OCI-LY7 (cell line): Measurements from ENCODE around the gene BAAT. TPM values are rescaled to one million over a fixed set of nuclear protein-coding genes. Genes with fewer than 3 reads are reported as not detected.

Experiments
- BruUV-seq: library from RNA; stranded (reverse); fragments of 400-500 nt; replicated peaks from 2 replicates; lab custom pipeline; 2021; lab: Mats Ljungman, UMichigan
- CTCF ChIA-PET: fragments of 300-600 bp; sonication (Branson Sonifier 250); formaldehyde crosslinking; loops from one replicate; lab custom pipeline; 2022; ENCODE audit warnings: antibody characterized with exemption; ENCODE audit not compliant: unreplicated experiment; lab: Charles Lee
- POLR2A ChIA-PET: fragments of 300-600 bp; sonication (Branson Sonifier 250); formaldehyde crosslinking; loops from one replicate; lab custom pipeline; 2022; ENCODE audit warnings: antibody characterized with exemption; lab: Charles Lee
- DNase-seq: peaks from one replicate; pipeline ENCODE4 v3.0.0-alpha.2; 2015; ENCODE audit warnings: low spot score
- H2AFZ ChIP-seq: fragments of 200-600 bp; sonication (generic), shearing (Covaris generic); 2 replicates; pipeline ENCODE4 v1.6.1; 2014; ENCODE audit warnings: mild to moderate bottlenecking, antibody characterized with exemption, low read length, moderate library complexity
- H3K27ac ChIP-seq: fragments of 200-600 bp; sonication (generic); 2 replicates; pipeline ENCODE4 v1.5.1; 2014; ENCODE audit warnings: mixed run types, low read depth, mild to moderate bottlenecking, moderate library complexity, low read length, inconsistent platforms; ENCODE audit not compliant: poor library complexity, severe bottlenecking
- H3K36me3 ChIP-seq: fragments of 200-600 bp; sonication (generic); 2 replicates; pipeline ENCODE4 v1.6.1; 2014; ENCODE audit warnings: mild to moderate bottlenecking, antibody characterized with exemption, low read length, moderate library complexity, mixed read lengths; ENCODE audit not compliant: insufficient read depth
- H3K4me1 ChIP-seq: fragments of 200-600 bp; sonication (generic); 2 replicates; pipeline ENCODE4 v1.5.1; 2014; ENCODE audit warnings: mild to moderate bottlenecking, low read length; ENCODE audit not compliant: insufficient read depth, poor library complexity, severe bottlenecking
- H3K4me2 ChIP-seq: fragments of 200-600 bp; sonication (generic); 2 replicates; pipeline ENCODE4 v1.6.1; 2014; ENCODE audit warnings: mild to moderate bottlenecking, low read length
- H3K4me3 ChIP-seq: fragments of 200-600 bp; sonication (generic); 2 replicates; pipeline ENCODE4 v1.5.1; 2014; ENCODE audit warnings: mild to moderate bottlenecking, low read depth, low read length; ENCODE audit not compliant: poor library complexity, severe bottlenecking
- H3K79me2 ChIP-seq: fragments of 200-600 bp; sonication (generic); 2 replicates; pipeline ENCODE4 v1.6.1; 2016; ENCODE audit warnings: low read depth, mild to moderate bottlenecking, low read length, moderate library complexity, mixed read lengths; ENCODE audit not compliant: insufficient read depth
- H3K9me2 ChIP-seq: fragments of 200-600 bp; sonication (generic); 2 replicates; pipeline ENCODE4 v1.6.1; 2016; ENCODE audit warnings: mild to moderate bottlenecking, low read length, mixed read lengths; ENCODE audit not compliant: insufficient read depth
- H3K9me3 ChIP-seq: fragments of 200-600 bp; sonication (generic); 2 replicates; pipeline ENCODE4 v1.6.1; 2014; ENCODE audit warnings: mild to moderate bottlenecking, mixed run types, low read length, mixed read lengths
- H4K20me1 ChIP-seq: fragments of 200-600 bp; sonication (generic); 2 replicates; pipeline ENCODE4 v1.6.1; 2014; ENCODE audit warnings: mild to moderate bottlenecking, antibody characterized with exemption, low read length, moderate library complexity, mixed read lengths; ENCODE audit not compliant: insufficient read depth
- EZH2phosphoT487 ChIP-seq: fragments of 200-600 bp; sonication (generic); IDR thresholded peaks from 2 replicates; pipeline ENCODE4 v1.6.1; 2018; ENCODE audit warnings: low read depth, borderline replicate concordance, mild to moderate bottlenecking, mixed run types, antibody characterized with exemption, low read length, moderate library complexity, mixed read lengths
- intact Hi-C: fragments of 100-400 bp; cut with micrococcal nuclease; formaldehyde crosslinking; loops from one replicate; pipeline ENCODE4 v1.10.0; 2022; ENCODE audit not compliant: unreplicated experiment
- total RNA-seq, 2 experiments: library from RNA; depleted of rRNA in 1 of 2; stranded (reverse); fragments of >200 nt in 1 of 2; shearing (Covaris generic) in 1 of 2; gene quantifications; 2 replicates each; pipeline ENCODE4 v1.2.3, GENCODE V29; 2014 to 2022
- TF ChIP-seq, protein P1 (sequence below): fragments of 200-600 bp; sonication (generic); conservative IDR thresholded peaks from 2 replicates; pipeline ENCODE4 v1.5.1; 2014; ENCODE audit warnings: mild to moderate bottlenecking, antibody characterized with exemption, low read length, moderate library complexity, mixed read lengths

BAAT gene
- total RNA-seq, 2 experiments from 2014 or later: 0.13 TPM; not detected in 1

DNA sequence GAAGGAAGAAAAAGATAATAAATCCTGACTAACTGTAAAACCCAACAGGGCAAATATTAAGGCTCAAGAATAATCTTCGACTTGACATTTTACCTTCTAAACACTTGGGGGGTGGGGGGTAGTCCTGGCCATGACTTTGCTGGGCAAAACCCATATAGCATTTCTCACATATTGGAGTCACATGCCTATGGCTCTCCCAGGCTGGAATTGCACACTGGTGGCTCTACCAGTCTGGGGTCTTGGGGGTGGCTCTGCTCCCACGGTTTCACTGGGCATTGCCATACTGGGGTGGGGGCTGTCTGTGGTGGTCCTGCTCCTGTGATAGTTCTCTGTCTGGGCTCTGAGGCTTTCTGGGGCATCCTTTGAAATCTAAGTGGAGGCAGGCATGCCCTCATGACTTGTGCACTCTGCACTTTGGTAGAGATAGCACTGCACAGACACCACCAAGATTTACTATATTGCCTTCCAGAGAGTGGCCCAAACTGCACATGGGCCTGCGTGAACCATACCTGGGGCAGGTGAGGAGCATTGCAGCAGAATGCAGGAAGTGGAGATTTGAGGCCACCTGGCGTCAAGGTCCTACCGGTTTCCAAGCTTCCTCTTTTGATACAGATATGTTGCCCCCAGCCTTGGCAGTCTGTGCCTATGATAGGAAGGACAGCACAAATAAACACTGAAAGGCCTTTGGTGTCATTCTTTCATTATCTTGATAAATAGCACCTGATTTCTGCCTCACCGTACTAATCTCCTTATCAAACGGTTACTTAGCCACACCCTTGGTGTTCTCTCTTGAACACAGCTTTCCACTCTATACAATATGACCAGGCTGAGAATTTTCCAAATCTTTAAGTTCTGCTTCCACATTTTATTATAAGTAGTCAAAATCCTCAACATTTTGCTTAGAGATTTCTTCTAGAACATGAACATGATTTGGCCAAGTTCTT is 29.8 kb downstream of the BAAT start:
- H3K36me3 ChIP-seq: no peaks in the 10 kb centered on the region
- CTCF ChIA-PET: no interaction called here
- no peak overlapping the region for H2AFZ ChIP-seq
- intact Hi-C loops: no loop called here
- POLR2A ChIA-PET: no interaction called here
- H3K27ac ChIP-seq: no peak overlapping the region
- TF ChIP-seq, protein P1, sequence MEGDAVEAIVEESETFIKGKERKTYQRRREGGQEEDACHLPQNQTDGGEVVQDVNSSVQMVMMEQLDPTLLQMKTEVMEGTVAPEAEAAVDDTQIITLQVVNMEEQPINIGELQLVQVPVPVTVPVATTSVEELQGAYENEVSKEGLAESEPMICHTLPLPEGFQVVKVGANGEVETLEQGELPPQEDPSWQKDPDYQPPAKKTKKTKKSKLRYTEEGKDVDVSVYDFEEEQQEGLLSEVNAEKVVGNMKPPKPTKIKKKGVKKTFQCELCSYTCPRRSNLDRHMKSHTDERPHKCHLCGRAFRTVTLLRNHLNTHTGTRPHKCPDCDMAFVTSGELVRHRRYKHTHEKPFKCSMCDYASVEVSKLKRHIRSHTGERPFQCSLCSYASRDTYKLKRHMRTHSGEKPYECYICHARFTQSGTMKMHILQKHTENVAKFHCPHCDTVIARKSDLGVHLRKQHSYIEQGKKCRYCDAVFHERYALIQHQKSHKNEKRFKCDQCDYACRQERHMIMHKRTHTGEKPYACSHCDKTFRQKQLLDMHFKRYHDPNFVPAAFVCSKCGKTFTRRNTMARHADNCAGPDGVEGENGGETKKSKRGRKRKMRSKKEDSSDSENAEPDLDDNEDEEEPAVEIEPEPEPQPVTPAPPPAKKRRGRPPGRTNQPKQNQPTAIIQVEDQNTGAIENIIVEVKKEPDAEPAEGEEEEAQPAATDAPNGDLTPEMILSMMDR: no peak
- no peak for TF ChIP-seq EZH2phosphoT487
- no peaks in the 10 kb centered on the region for H3K4me1 ChIP-seq
- H3K9me2 ChIP-seq: no peaks in the 10 kb centered on the region
- H3K4me2 ChIP-seq: no peak overlapping the region
- no TSS peak for BruUV-seq
- H3K9me3 ChIP-seq: no peaks in the 10 kb centered on the region
- no peak for DNase-seq
- H3K4me3 ChIP-seq: no peak overlapping the region
- H3K79me2 ChIP-seq: no peaks in the 10 kb centered on the region
- H4K20me1 ChIP-seq: no peaks in the 10 kb centered on the region

DNA sequence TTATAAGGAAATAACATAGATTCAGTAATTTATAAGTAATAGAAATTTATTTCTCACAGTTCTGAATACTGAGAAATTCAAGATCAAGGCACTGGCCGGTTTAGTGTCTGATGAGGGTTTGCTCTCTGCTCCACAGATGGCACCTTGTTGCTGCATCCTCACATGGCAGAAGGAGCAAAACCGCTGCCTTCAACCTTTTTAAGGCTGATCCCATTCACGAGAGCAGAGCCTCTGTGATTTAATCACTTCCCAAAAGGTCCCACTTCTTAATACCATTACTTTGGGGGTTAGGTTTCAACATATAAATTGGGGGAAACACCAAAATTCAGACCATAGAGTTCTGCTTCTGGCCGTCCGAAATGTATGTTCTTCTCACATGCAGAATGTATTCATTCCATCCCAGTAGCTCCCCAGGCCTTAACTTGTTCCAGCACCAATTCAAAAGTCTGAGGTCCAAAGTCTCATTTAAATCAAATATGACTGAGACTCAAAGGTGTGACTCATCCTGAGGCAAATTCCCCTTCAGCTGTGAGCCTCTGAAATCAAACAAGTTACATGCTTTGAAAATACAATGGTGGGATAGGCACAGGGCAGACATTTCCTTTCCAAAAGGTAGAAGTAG is 30.6 kb downstream of the BAAT start:
- ChIA-PET CTCF (no interaction called here), POLR2A (no interaction called here)
- no peak overlapping the region for H3K27ac ChIP-seq
- H3K9me3 ChIP-seq: no peaks in the 10 kb centered on the region
- no peaks in the 10 kb centered on the region for H4K20me1 ChIP-seq
- H3K4me3 ChIP-seq: no peak overlapping the region
- H3K36me3 ChIP-seq: no peaks in the 10 kb centered on the region
- BruUV-seq: no TSS peak
- no peak overlapping the region for H3K4me2 ChIP-seq
- H3K9me2 ChIP-seq: no peaks in the 10 kb centered on the region
- intact Hi-C loops: no loop called here
- H3K4me1 ChIP-seq: no peaks in the 10 kb centered on the region
- no peak for DNase-seq
- TF ChIP-seq EZH2phosphoT487: no peak
- TF ChIP-seq, protein P1: no peak
- H2AFZ ChIP-seq: no peak overlapping the region
- H3K79me2 ChIP-seq: no peaks in the 10 kb centered on the region
